GM18868 (cell line): Measurements from ENCODE around the gene LMAN1L.
A peak's percentile ranks its signal among the peaks of the same experiment; 100 is the strongest.

Experiments used
- ATAC-seq: cut with Tn5 transposase; IDR thresholded peaks from one replicate; pipeline ENCODE4 v1.9.1; 2021; ENCODE audit warnings: mild to moderate bottlenecking, moderate library complexity; ENCODE audit not compliant: unreplicated experiment

LMAN1L gene

DNA sequence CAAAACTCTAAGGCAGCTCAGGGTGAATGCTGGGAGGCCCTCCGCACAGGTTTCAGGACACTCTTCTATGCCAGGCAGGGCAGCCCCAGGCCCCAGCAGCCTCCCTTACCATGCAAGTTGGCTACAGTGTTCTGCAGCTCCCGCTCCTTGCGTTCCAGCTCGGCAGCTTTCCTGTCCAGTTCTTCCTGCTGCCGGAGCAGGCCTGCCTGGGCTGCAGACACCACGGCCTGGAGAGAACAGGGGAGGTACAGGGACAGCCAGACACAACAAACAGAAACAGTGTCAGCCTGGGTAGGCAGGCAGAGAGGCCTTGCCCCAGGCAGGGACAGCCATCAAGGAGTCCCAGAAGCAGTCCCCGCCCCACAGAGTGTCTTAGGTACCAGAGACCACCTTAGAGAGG is 39.3 kb downstream of the LMAN1L start:
- ATAC-seq: no peak

DNA sequence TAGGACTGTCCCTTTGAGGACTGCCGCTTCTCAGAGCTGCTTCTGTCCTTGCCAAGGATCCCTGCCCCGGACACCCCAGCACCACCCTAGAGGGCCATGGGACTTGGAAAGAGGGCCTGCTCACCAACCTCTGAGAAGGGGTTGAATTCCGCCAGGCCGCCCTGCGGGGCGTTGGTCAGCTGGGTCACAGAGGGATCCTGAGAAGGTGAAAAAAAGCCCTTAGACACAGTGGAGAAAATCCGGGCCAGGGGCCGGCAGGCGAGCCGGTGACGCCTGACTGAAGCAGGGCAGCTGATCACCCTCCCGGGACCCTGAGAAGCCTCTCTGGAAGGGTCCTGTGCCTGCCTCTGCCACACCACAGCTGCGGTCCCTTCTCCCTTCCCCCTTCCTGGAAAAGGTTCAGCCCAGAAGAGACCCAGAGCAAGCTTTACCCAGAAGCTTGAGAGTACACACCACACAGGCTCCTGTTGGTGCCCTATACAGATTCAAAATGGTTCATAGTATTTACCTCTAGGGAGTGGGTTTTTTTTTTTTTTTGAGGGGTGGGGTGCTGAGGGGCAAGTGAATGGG is 41.9 kb downstream of the LMAN1L start:
- ATAC-seq: no peak

DNA sequence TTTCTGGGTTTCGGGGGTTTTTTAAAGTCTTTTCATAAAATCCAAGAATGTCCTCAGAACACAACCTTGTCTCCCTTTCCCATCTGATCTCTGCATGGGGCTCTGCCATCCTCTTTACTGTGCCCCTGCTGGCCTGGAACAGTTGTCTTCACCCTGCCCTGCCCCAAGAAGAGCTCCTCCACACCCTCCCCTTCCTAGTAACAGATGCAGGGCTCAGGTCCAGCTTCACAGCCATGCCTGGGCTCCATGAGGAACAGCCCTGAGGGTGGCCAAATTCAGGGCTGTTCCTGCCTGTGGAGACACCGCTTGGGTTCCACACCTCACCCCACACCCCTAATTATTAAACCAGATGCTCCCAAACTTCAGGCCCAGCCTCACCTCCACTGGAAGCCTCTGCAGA is 43.2 kb downstream of the LMAN1L start:
- ATAC-seq: no peak

DNA sequence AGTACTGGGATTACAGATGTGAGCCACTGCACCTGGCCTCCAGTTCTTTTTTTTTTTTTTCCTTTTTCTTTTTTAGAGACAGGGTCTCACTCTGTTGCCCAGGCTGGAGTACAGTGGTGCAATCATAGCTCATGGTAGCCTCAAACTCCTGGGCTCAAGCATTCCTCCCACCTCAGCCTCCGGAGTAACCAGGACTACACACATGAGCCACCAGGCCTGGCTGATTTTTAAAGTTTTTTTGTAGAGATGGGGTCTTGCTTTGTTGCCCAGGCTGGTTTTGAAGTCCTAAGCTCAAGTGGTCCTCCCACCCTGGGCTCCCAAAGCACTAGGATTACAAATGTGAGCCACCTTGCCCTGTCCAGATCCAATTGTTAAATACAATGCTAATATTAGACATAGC is 43.9 kb downstream of the LMAN1L start:
- no peak for ATAC-seq

DNA sequence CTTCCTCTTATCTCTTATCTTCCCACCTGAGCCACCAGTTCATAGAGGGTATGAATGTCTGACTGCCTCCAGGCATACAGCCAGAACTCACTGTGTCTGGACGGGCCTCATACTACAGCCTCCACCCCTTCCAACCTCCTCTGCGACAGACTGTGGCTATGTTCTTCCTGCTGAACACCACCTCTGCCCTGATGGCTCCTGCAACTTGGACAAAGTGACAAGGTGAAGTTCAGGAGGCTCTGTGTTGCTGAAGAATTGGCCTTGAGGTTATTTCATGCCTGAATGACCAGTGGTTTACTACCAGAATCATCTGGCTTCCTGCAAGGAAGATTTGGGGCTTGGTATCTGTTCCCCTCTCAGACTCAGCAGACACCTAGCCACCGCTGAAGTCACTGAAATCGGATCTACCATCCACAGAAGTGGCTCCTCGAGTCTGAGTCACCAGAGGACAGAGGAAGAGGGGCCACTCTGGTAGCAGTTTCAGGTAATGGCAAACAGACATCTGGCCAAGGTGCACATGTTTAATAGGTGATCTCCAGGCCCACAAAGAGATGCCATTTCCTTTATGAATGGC is 44.5 kb downstream of the LMAN1L start:
- ATAC-seq: peak; percentile 72

DNA sequence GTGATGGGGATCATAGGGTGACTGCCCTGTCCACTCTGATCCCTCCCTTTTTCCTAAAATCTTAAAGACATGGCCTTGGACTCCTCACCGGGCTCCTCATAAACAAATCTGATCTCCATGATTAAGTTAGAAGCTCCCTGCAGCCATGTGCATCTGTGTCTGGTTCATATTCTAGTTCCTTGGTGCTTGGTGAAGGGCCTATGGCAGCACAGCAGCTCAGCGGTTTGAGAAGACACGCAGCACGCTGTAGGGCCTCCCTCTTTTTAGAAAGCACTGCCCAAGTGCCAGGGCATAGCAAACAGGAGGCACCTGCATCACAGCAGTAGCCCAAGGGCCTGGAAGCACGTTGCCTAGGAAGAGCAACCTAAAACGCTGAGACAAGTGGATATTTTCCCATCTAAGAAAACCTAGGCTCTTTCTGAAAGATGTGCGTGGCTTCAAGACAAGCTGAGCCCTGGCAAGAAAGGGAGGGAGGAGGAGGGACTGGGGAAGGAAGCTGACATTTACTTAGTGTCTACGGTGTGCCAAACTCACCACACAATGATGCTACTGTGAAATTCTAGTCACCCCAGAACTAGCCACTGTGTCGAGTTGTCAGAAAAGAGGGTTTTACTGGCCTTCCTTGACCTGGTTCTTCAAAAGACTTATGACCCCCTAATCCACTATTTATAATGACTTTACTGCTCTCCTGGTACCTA is 45.2 kb downstream of the LMAN1L start:
- no peak for ATAC-seq

DNA sequence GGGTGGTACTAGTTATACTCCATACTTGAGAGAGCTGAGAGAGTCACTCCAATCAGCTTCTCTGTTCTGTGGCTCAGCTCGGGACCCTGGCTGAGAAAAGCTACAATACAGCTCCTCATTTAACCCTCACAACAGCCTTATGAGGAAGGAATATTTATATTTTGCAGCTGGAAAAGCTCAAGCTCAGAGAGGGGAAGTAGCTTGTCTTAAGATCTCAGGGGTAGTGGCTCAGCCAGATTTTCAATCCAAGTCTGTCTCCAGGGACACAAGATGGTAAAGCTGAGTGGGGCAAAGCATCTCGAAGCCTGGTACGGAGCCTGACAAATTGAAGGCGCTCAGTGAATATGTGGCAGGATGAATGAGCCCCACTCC is 45.7 kb downstream of the LMAN1L start:
- ATAC-seq: no peak

DNA sequence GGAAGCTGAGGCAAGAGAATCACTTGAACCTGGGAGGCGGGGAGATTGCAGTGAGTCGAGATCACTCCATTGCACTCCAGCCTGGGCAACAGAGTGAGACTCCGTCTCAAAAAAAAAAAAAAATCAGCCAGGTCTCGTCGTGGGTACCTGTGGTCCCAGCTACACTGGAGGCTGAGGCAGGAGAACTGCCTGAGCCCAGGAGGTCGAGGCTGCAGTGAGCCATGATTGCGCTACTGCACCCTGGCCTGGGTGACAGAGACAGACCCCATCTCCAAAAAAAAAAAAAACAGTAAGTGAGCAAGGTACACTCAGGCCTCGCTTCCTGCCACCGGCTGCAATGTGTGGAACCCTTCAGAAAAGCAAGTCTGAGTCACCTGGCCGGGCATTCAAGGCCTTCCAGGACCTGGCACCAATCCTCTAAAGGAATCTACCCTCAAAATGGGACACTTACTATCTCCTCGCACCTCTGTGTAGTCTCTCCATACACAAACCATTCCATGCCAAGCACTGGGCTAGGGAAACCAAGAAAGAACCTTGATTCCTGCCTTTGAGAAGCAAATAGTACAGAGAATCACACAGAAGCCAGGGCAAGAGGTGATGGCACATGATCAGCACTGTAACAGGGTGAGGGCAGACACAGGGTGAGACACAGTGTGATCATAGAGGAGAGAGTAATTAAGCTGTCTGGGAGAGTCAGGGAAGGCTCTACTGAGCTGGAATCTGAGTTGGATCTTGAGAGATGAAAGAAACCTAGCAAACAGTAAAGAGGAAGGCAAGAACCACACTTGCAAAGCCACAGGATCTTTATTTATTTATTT is 50.8 kb downstream of the LMAN1L start:
- no peak for ATAC-seq

DNA sequence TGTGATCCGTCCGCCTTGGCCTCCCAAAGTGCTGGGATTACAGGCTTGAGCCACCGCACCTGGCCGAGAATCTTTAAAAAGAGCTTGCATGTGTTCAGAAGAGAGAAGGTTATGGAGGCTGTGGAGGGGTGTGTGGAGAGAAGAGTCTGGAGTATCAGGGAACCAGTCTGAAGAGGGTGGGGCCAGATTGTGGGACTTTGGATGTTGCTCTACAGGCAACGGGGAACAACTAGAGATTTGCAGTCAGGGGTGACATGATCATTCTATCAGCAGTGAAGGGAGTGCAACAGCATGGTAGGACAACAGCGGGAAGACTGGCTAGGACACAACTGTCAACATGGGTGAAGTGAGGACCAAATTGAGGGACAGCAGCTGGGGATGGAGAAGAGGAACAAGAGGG is 51.7 kb downstream of the LMAN1L start:
- ATAC-seq: no peak

DNA sequence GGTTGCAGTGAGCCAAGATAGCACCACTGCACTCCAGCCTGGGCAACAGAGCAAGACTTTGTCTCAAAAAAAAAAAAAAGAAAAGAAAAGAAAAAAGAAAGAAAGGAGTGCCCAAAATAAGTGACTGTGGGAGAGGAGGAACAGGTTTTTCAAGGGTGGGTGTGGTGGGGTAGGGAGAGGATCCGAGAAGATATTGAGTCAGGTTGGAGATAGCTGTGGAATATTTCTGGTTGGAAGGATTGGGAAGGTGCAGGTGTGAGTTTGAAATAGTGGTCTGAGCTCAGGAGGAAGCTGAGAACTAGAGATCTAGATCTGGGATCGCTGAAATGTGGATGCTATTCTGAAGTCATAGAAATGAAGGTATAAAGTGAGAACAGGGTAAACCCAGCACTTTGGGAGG is 52.7 kb downstream of the LMAN1L start:
- no peak for ATAC-seq

DNA sequence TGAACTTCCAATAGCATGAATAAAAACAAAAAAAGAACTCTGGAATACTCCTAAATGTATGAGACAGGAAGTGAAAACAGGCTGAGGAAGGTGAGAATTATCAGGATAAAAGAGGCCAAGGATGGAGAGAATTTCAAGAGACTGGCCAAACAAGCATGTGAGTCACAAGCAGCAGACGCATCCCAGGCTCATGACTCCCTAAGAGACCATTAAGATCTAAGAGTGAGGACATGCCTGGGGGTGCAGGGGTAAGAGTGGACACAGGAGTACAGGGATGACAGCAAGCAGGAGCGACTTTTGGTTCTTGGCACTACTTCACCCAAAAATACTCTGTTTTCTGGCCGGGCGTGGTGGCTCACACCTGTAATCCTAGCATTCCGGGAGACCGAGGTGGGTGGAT is 53.5 kb downstream of the LMAN1L start:
- ATAC-seq: no peak

DNA sequence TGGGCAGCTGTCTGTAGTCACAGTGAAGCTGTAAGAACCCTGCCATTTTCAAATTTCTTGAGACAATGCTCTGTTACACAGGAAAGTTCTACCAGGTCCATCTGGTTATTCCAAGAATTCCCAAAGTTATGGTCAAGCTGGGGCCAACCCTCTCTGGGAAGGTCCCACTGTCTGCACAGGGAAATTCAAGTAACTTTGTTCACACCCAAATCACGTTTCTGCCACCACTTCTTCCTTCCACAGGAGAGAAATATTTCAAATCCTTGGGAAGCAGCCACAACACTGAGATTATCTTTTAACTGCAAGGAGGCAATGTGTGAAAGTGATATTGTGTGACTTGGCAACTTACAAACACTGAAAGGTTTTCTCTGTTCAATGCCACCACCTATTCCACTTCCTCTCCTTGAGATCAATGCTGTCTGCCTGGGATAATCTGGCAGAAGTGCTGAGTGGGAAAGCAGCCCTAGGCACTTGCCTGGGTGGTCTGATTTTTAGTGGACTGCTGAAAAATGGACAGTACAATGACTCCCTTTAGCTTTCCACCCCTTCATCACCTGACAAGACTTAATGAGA is 54.9 kb downstream of the LMAN1L start:
- ATAC-seq: no peak

DNA sequence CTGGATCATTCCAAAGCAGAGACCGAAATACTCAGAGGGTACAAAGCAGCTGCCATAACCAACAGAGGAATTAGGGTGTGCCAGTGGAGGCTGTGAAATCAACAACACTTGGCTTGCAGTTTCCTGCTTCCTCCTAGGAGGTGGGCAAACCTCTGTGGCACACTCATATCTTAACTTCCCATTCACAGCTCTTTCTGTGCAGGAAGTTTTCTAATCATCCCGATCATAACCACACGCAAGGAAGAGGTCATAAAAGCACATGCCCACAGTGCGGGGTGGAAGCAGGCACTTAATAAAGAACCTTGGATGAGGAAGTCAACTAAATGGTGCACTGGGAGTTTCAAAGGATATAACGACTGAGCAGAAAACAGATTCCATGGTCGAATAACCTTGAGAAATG is 55.4 kb downstream of the LMAN1L start:
- ATAC-seq: no peak

DNA sequence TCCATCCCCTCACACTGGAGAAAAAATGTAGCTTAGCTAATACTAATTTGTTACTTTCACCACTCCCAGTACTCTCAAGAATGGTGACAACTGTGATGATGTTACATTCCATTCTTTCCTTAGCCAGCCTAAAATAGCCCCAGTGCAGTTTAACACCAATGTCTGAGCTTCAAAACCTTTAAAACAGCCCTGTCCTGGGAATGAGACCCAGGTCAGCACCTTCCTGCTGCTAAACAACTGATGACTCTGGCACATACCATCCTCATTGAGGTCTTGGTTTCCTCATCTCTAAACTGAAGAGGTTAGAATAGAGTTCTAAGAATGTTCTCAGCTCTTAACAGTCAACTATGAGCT is 56.7 kb downstream of the LMAN1L start:
- ATAC-seq: no peak

DNA sequence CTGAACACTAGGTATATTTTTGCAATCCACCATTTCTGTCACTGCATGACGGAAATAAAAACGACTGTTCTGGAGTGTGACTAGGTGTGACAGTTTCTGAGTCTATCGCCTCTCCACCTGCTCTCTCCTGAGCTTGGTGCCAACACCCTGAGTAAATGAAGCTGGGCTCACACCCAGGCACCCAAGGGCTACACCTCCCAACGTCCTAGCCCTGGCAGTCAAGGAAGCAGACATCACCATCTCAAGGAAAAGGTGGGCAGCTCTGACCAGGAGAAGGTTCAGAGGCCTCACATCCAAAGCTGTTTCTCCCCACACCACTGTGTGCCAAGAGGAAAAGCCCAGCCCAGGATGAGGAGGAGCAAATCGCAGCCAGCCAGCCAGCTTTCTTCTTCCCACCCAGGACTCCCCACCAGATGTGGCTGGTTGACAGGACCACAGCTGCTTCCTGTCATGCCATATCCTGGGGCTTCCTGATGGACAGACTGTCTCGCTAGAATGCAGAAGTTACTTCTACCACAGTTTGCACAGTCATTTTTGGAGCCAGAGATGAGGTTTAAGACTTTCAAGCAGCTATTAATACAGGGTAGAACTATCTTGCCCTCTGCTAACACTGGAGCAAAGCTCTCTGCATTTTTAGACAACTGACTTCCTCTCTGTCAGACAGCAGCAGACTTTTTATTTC is 57.2 kb downstream of the LMAN1L start:
- peak; percentile 53 for ATAC-seq

DNA sequence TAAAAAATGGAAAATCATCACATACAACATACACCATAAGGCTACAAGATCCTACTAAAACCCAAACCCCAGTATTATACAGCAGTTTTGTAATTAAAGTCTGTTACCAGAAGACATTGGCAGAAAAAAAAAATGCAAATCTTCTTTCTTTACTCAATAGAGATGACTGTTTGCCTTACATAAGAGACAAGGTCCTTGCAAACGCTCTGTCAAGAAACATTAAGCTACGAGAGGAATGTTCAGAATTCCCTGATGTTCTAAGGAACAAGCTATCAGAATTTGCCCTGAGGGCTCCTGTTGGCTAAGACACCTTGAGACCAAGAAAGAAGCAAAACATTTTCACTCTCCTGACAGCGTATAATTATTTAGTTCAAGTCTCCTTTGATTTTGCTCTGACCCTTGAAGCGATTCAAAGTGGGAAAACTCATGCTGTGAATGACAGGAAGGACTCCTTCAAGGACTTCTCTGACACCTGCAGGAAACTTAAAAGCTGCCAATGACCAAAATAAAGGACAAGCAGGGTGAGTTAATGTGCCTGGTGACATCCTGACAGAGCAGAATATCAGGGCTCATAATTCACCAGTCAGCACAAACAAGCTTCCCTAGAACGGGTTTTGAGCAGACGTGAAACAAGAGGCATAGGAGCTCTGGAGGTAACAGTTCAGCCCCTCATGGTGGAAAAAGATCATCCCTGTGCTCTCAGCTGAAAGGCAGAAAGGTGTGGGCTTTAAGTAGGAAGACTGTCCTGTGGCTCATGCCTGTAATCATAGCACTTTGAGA is 58.0 kb downstream of the LMAN1L start:
- ATAC-seq: no peak

DNA sequence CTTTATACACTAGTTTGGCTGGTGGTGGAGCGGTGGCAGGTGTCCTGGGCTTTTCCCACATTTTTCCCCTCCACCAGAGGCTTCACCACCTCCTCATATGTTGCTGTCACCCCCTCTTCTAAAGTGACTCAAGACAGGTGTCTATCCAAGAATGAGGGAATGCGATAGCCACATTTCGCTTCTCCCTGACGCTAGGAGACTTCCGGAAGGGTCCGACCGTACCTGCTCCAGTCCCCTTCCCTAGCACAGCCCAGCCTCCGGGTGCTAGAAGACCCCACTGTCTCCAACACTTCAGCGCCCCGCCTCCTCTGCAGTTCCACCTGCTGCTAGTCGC is 60.0 kb downstream of the LMAN1L start:
- no peak for ATAC-seq

DNA sequence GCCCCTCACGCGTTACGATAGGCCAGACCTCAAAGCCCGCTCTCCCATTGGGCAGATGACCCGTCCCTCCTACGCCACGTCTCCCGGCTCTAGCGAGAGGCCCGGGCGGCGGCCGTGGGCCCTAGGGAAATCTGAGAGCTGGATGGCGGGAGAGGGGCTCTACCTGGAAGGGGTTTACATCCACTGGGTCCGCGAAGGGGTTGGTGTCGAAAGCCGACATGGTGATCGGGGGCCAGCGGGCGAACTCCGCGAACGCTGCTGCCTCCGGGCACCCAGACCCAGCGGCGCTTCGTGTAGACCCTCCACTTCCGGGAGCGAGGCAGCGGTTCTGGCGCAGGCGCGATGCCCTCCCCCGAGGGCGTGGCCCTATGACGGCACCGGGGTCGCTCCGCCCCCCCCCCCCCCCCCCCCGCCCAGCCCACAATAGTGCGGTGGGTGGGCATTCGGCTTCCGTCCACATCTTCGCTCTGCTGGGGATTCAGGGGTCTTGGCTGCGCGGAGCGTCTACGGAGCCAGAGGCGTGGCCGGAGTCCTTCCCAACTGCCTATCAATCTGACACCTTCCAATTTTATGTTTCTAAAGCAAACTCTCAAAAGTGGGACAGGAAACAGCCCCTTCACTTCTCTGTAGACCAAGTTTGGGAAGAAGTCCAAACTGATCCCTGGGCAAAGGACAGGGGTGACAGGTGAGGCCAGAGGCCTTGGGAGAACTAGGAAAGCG is 60.6 kb downstream of the LMAN1L start, which contains the start of gene SCAMP2:
TSS of gene SCAMP2 (minus strand) at position 330 of the 720 bp plus-strand sequence. CDS start at position 220, 110 bp downstream.
- ATAC-seq: peak; percentile 81

DNA sequence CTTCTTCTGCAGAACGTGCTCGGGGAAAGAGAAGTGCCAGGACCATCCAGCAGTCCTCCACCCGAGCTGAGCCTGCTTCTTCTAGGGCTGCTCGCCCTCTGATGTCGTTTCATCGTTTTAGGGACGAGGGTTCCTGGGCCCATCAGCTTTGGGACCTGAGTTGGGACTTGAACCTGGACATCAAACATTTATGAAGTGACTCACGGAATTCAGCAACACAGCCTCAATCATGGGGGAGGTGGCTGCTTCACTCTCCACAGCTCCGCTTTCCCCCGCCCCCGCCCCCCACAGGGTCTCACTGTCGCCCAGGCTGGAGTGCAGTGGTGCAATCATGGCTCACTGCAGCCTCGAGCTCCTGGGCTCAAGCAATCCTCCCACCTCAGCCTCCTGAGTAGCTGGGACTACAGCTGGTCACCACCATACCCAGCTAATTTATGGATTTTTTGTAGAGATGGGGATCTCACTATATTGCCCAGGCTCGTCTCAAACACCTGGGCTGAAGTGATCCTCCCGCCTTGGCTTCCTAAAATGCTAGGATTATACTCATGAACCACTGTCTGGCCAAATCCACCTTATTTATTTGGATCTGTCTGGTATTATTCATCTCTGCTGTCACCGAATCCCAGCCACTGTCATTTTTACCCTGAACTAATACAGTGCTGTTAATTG is 61.3 kb downstream of the LMAN1L start:
- no peak for ATAC-seq
